ENCODE data around the gene NCOR2. TPM values are rescaled to one million over a fixed set of nuclear protein-coding genes. Genes with fewer than 3 reads are reported as not detected.

NCOR2 gene
- total RNA-seq (2014; rRNA removed; shearing (Covaris generic)): 25.1 and 27.2 TPM in 2 replicates

- Histone ChIP-seq H3K4me3 (ENCODE audit: insufficient read depth, low read depth, low read length) (peak within 1 kb of the TSS; percentile 83), H3K27me3 (ENCODE audit: control insufficient read depth, insufficient read depth, low read length) (no peaks in the 10 kb centered on the region), H3K36me3 (replicated peaks; ENCODE audit: control insufficient read depth, insufficient read depth, low read length) (no peaks in the 10 kb centered on the region)
- DNase-seq: peak; percentile 90
Observed at GRCh38 chr12:124566997-124567672, at the start of gene NCOR2. NCOR2 (minus strand) TSS chr12:124567612; CDS start chr12:124495251, 72,361 bp downstream.

- H3K36me3 ChIP-seq (replicated peaks; ENCODE audit: control insufficient read depth, insufficient read depth, low read length): no peaks in the 10 kb centered on the region
- no peaks in the 10 kb centered on the region for H3K27me3 ChIP-seq (ENCODE audit: control insufficient read depth, insufficient read depth, low read length)
- DNase-seq: no peak
- no peak overlapping the region for H3K4me3 ChIP-seq (ENCODE audit: insufficient read depth, low read depth, low read length)
Observed at GRCh38 chr12:124616394-124617221, 49.2 kb upstream of the NCOR2 start.

GRCh38 chr12:124614512-124615292 is 47.3 kb upstream of the NCOR2 start:
- H3K4me3 ChIP-seq (ENCODE audit: insufficient read depth, low read depth, low read length): no peak overlapping the region
- no peaks in the 10 kb centered on the region for H3K27me3 ChIP-seq (ENCODE audit: control insufficient read depth, insufficient read depth, low read length)
- no peak for DNase-seq
- no peaks in the 10 kb centered on the region for H3K36me3 ChIP-seq (replicated peaks; ENCODE audit: control insufficient read depth, insufficient read depth, low read length)

- no peak for DNase-seq
- Histone ChIP-seq H3K4me3 (ENCODE audit: insufficient read depth, low read depth, low read length) (no peak overlapping the region), H3K27me3 (ENCODE audit: control insufficient read depth, insufficient read depth, low read length) (no peaks in the 10 kb centered on the region), H3K36me3 (replicated peaks; ENCODE audit: control insufficient read depth, insufficient read depth, low read length) (no peaks in the 10 kb centered on the region)
Observed at GRCh38 chr12:124613151-124613585, 45.8 kb upstream of the NCOR2 start.

GRCh38 chr12:124612410-124612680 is 44.9 kb upstream of the NCOR2 start:
- H3K27me3 ChIP-seq (ENCODE audit: control insufficient read depth, insufficient read depth, low read length): no peaks in the 10 kb centered on the region
- H3K4me3 ChIP-seq (ENCODE audit: insufficient read depth, low read depth, low read length): no peak overlapping the region
- H3K36me3 ChIP-seq (replicated peaks; ENCODE audit: control insufficient read depth, insufficient read depth, low read length): no peaks in the 10 kb centered on the region
- DNase-seq: no peak

- no peak overlapping the region for H3K4me3 ChIP-seq (ENCODE audit: insufficient read depth, low read depth, low read length)
- DNase-seq: no peak
- H3K36me3 ChIP-seq (replicated peaks; ENCODE audit: control insufficient read depth, insufficient read depth, low read length): no peaks in the 10 kb centered on the region
- no peaks in the 10 kb centered on the region for H3K27me3 ChIP-seq (ENCODE audit: control insufficient read depth, insufficient read depth, low read length)
Observed at GRCh38 chr12:124611559-124612409, 44.4 kb upstream of the NCOR2 start.

GRCh38 chr12:124610629-124611558 is 43.5 kb upstream of the NCOR2 start:
- no peak for DNase-seq
- Histone ChIP-seq H3K36me3 (replicated peaks; ENCODE audit: control insufficient read depth, insufficient read depth, low read length) (no peaks in the 10 kb centered on the region), H3K27me3 (ENCODE audit: control insufficient read depth, insufficient read depth, low read length) (no peaks in the 10 kb centered on the region)

GRCh38 chr12:124610021-124610612 is 42.7 kb upstream of the NCOR2 start:
- H3K36me3 ChIP-seq (replicated peaks; ENCODE audit: control insufficient read depth, insufficient read depth, low read length): no peaks in the 10 kb centered on the region
- no peak for DNase-seq
- H3K4me3 ChIP-seq (ENCODE audit: insufficient read depth, low read depth, low read length): no peak overlapping the region
- no peaks in the 10 kb centered on the region for H3K27me3 ChIP-seq (ENCODE audit: control insufficient read depth, insufficient read depth, low read length)

More at GRCh38 chr12:124610629-124611558, 43.5 kb upstream of the NCOR2 start:
- no peak overlapping the region for H3K4me3 ChIP-seq (ENCODE audit: insufficient read depth, low read depth, low read length)

- DNase-seq: peak; percentile 81
- Histone ChIP-seq H3K4me3 (ENCODE audit: insufficient read depth, low read depth, low read length) (no peak overlapping the region), H3K36me3 (replicated peaks; ENCODE audit: control insufficient read depth, insufficient read depth, low read length) (no peaks in the 10 kb centered on the region), H3K27me3 (ENCODE audit: control insufficient read depth, insufficient read depth, low read length) (no peaks in the 10 kb centered on the region)
Observed at GRCh38 chr12:124609041-124609989, 41.9 kb upstream of the NCOR2 start.

GRCh38 chr12:124608450-124608870 is 41.0 kb upstream of the NCOR2 start:
- peak; percentile 37 for DNase-seq
- H3K27me3 ChIP-seq (ENCODE audit: control insufficient read depth, insufficient read depth, low read length): no peaks in the 10 kb centered on the region
- H3K36me3 ChIP-seq (replicated peaks; ENCODE audit: control insufficient read depth, insufficient read depth, low read length): no peaks in the 10 kb centered on the region
- H3K4me3 ChIP-seq (ENCODE audit: insufficient read depth, low read depth, low read length): no peak overlapping the region

- no peak overlapping the region for H3K4me3 ChIP-seq (ENCODE audit: insufficient read depth, low read depth, low read length)
Observed at GRCh38 chr12:124607681-124608425, 40.4 kb upstream of the NCOR2 start.

More at GRCh38 chr12:124607681-124608425, 40.4 kb upstream of the NCOR2 start:
- peak; percentile 30 for DNase-seq
- no peaks in the 10 kb centered on the region for H3K36me3 ChIP-seq (replicated peaks; ENCODE audit: control insufficient read depth, insufficient read depth, low read length)
- no peaks in the 10 kb centered on the region for H3K27me3 ChIP-seq (ENCODE audit: control insufficient read depth, insufficient read depth, low read length)

Data from H7 (cell line).